Right lobe of liver (tissue), 4 donors: ENCODE results near the gene PDSS2.

Source experiments
- CTCF ChIP-seq, 4 donors: fragments of 200-600 bp in 3 of 4; fragments of 450-650 bp in 1 of 4; IDR thresholded peaks; one replicate each; pipeline versions ENCODE4 v1.5.1 to v1.8.0; 2016 to 2022; ENCODE audit warnings: antibody characterized with exemption in 4 of 4, mild to moderate bottlenecking in 2 of 4
- POLR2A ChIP-seq: fragments of 450-650 bp; IDR thresholded peaks from one replicate; pipeline ENCODE4 v1.6.1; 2017; ENCODE audit warnings: antibody characterized with exemption, mild to moderate bottlenecking
- donor health status: DM: no; HTN: no; CAD: no.
- donor health status: DM: no; HTN: no; CAD: no.
- donor health status: DM: no; HTN: yes; CAD: no.

GRCh38 chr6:107319906-107320530 lies 139.3 kb downstream of the PDSS2 start:
- TF ChIP-seq CTCF (IDR thresholded peaks at IDR 0.05) (no peak), POLR2A (no peak)
